A673 (cell line): ENCODE results near the gene NR2F1. TPM values are rescaled to one million over a fixed set of nuclear protein-coding genes. Genes with fewer than 3 reads are reported as not detected.

Source experiments
- BruUV-seq: library from RNA; stranded (reverse); fragments of 400-500 nt; replicated peaks from 2 replicates; lab custom pipeline; 2021; lab: Mats Ljungman, UMichigan
- CTCF ChIA-PET: fragments of 300-600 bp; sonication (Branson Sonifier 250); formaldehyde crosslinking; loops from one replicate; lab custom pipeline; 2022; ENCODE audit warnings: antibody characterized with exemption; lab: Charles Lee
- POLR2A ChIA-PET: fragments of 300-600 bp; sonication (Branson Sonifier 250); formaldehyde crosslinking; loops from one replicate; lab custom pipeline; 2022; ENCODE audit warnings: antibody characterized with exemption; ENCODE audit not compliant: low non-redundant PET; lab: Charles Lee
- DNase-seq: peaks from one replicate; pipeline ENCODE4 v3.0.0-alpha.2; 2015; ENCODE audit warnings: low spot score
- H3K27ac ChIP-seq: fragments of 200-600 bp; sonication (generic); 2 replicates; pipeline ENCODE4 v1.5.1; 2016; ENCODE audit warnings: mixed run types, low read depth, mild to moderate bottlenecking, mixed read lengths, antibody characterized with exemption, low read length; ENCODE audit not compliant: poor library complexity, severe bottlenecking
- H3K27me3 ChIP-seq: fragments of 200-600 bp; sonication (generic); replicated peaks from 2 replicates; pipeline ENCODE4 v1.6.1; 2017; ENCODE audit warnings: mixed run types, low read depth, mild to moderate bottlenecking, mixed read lengths, antibody characterized with exemption, low read length; ENCODE audit not compliant: insufficient read depth, poor library complexity
- H3K36me3 ChIP-seq: fragments of 200-600 bp; sonication (generic); 2 replicates; pipeline ENCODE4 v1.6.1; 2016; ENCODE audit warnings: mixed run types, mild to moderate bottlenecking, mixed read lengths, antibody characterized with exemption, low read length; ENCODE audit not compliant: insufficient read depth, poor library complexity, severe bottlenecking
- H3K4me1 ChIP-seq: fragments of 200-600 bp; sonication (generic); 2 replicates; pipeline ENCODE4 v1.6.1; 2017; ENCODE audit warnings: mixed run types, mild to moderate bottlenecking, mixed read lengths, antibody characterized with exemption, low read length; ENCODE audit not compliant: insufficient read depth, poor library complexity, severe bottlenecking
- H3K4me3 ChIP-seq: fragments of 200-600 bp; sonication (generic); 2 replicates; pipeline ENCODE4 v1.5.1; 2016; ENCODE audit warnings: low read depth, mixed run types, mild to moderate bottlenecking, mixed read lengths, low read length; ENCODE audit not compliant: poor library complexity, severe bottlenecking
- H3K9me3 ChIP-seq: fragments of 200-600 bp; sonication (generic); 2 replicates; pipeline ENCODE4 v1.6.1; 2016; ENCODE audit warnings: mixed run types, low read depth, mild to moderate bottlenecking, mixed read lengths, antibody characterized with exemption, low read length; ENCODE audit not compliant: poor library complexity, severe bottlenecking
- CTCF ChIP-seq: fragments of 300-800, 200-600 bp; sonication (generic); conservative IDR thresholded peaks from 2 replicates; pipeline ENCODE4 v1.5.1; 2017; ENCODE audit warnings: low read depth, mild to moderate bottlenecking, antibody characterized with exemption, low read length, moderate library complexity, mixed read lengths
- EZH2 ChIP-seq: fragments of 200-600 bp; sonication (generic); IDR thresholded peaks from 2 replicates; pipeline ENCODE4 v1.6.1; 2017; ENCODE audit warnings: borderline replicate concordance, low read depth, mild to moderate bottlenecking, mixed read lengths, antibody characterized with exemption, low read length; ENCODE audit not compliant: poor library complexity, severe bottlenecking
- intact Hi-C: fragments of 100-400 bp; cut with micrococcal nuclease; formaldehyde crosslinking; loops from one replicate; pipeline ENCODE4 v1.10.0; 2022; ENCODE audit not compliant: unreplicated experiment
- total RNA-seq: library from RNA; stranded (reverse); gene quantifications from 2 replicates; pipeline ENCODE4 v1.2.3, GENCODE V29; 2021

Gene NR2F1
- total RNA-seq, 1 experiment from 2014 or later: 3.0 TPM

DNA sequence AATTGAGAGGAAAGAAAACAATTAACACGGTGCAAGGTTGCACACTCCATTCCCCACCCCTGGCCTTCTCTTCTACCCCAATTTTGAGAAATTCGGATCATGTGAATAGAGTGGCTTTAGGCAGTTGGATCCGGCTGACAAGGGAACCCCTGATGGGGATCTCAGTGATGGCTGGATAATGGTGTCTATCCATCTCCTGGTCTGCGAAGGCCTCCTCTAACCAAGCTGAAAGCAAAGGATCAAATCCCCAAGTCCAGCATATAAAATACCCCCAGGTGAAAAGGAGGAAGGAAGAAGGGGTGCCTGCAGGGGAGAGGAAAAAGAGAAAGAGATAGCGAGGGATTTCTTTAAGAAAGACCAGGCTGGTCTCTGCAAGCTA, 16.0 kb downstream of the NR2F1 start:
- H3K4me3 ChIP-seq: no peak overlapping the region
- ChIA-PET POLR2A (no interaction called here), CTCF (interaction anchor here (0.6 kb wide), 1 partner anchor 36 kb away, joined by 3 read pairs; no protein-coding TSS in a partner anchor)
- no peak overlapping the region for H3K27ac ChIP-seq
- H3K4me1 ChIP-seq: no peaks in the 10 kb centered on the region
- H3K36me3 ChIP-seq: no peaks in the 10 kb centered on the region
- TF ChIP-seq EZH2 (no peak), CTCF (no peak)
- intact Hi-C loops: no loop called here
- BruUV-seq: no TSS peak
- peaks cover 11% of the 10 kb centered on the region for H3K27me3 ChIP-seq
- no peaks in the 10 kb centered on the region for H3K9me3 ChIP-seq
- no peak for DNase-seq

- Histone ChIP-seq H3K36me3 (no peaks in the 10 kb centered on the region), H3K4me3 (no peak overlapping the region), H3K27me3 (peaks cover 17% of the 10 kb centered on the region), H3K27ac (no peak overlapping the region), H3K4me1 (no peaks in the 10 kb centered on the region), H3K9me3 (no peaks in the 10 kb centered on the region)
- DNase-seq: no peak
- intact Hi-C loops: no loop called here
- BruUV-seq: no TSS peak
- ChIA-PET POLR2A (no interaction called here), CTCF (interaction anchor here (0.6 kb wide), 1 partner anchor 35 kb away, joined by 3 read pairs; no protein-coding TSS in a partner anchor)
- TF ChIP-seq CTCF (no peak), EZH2 (no peak)
Observed at GRCh38 chr5:93599399-93600120, 16.5 kb downstream of the NR2F1 start.

DNA sequence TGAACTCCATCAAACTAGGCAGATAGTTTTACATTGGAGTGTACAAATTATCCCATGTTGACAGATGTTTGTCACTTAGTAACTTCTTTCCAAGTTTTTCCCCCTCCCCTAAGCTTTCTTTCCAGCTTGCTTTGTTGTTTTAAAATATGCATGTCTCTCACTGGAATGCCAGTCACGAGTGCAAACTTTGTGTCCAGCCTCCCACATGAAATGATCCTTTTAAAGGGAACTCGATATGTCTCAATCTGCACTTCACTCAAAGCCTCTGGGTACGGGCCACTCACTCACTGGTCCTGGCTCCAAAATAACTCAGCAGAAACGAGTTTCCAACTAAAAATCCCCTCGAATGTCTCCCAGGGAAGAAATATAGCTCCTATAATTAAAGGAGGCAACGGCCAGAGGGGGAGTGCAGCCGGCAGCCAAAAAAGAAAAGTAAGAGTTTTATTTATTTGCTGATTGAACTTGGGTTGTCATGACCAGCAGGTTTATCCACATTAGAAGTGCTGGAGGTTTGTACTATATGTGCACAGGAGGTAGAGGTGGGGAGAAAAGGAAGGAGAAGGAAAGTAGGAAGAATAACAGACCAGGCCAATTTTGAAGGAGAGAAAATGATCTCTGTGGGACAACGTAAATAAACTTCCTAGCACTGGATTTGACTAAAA, 17.5 kb downstream of the NR2F1 start:
- intact Hi-C loops: no loop called here
- H3K4me3 ChIP-seq: no peak overlapping the region
- H3K36me3 ChIP-seq: no peaks in the 10 kb centered on the region
- TF ChIP-seq CTCF (no peak), EZH2 (no peak)
- H3K9me3 ChIP-seq: no peaks in the 10 kb centered on the region
- peaks cover 27% of the 10 kb centered on the region for H3K27me3 ChIP-seq
- ChIA-PET POLR2A (no interaction called here), CTCF (no interaction called here)
- BruUV-seq: no TSS peak
- no peak overlapping the region for H3K27ac ChIP-seq
- no peaks in the 10 kb centered on the region for H3K4me1 ChIP-seq
- DNase-seq: no peak
